SK-N-SH treated with all-trans-retinoic acid at 6 μM for 48 hours (cell line): ENCODE data around the gene OBSCN.

ENCODE experiments used
- ATAC-seq: fragments of 200-7000 bp; cut with Tn5 transposase; 3 replicates; pipeline ENCODE4 v1.9.1; 2020; ENCODE audit warnings: mild to moderate bottlenecking, moderate library complexity
- BACH2 ChIP-seq: fragments of 250-450 bp; sonication (Bioruptor Pico); IDR thresholded peaks from 2 replicates; pipeline ENCODE4 v1.9.0; 2021; ENCODE audit warnings: mild to moderate bottlenecking, borderline replicate concordance
- CSDC2 ChIP-seq: fragments of 250-450 bp; sonication (Bioruptor Pico); IDR thresholded peaks from 2 replicates; pipeline ENCODE4 v1.5.0; 2020; ENCODE audit warnings: mild to moderate bottlenecking, moderate library complexity
- ESRRG ChIP-seq: fragments of 250-450 bp; sonication (Bioruptor Pico); IDR thresholded peaks from 2 replicates; pipeline ENCODE4 v1.6.1; 2021; ENCODE audit warnings: mild to moderate bottlenecking
- GLIS3 ChIP-seq: fragments of 250-450 bp; sonication (Bioruptor Pico); IDR thresholded peaks from 2 replicates; pipeline ENCODE4 v1.5.0; 2020; ENCODE audit warnings: mild to moderate bottlenecking, moderate library complexity
- ISL1 ChIP-seq: fragments of 250-450 bp; sonication (Bioruptor Pico); IDR thresholded peaks from 2 replicates; pipeline ENCODE4 v2.1.2; 2022; ENCODE audit warnings: mild to moderate bottlenecking, moderate library complexity
- PATZ1 ChIP-seq: fragments of 250-450 bp; sonication (Bioruptor Pico); IDR thresholded peaks from 2 replicates; pipeline ENCODE4 v1.8.0; 2020; ENCODE audit warnings: mild to moderate bottlenecking, moderate library complexity, borderline replicate concordance
- PPARA ChIP-seq: fragments of 250-450 bp; sonication (Bioruptor Pico); IDR thresholded peaks from 2 replicates; pipeline ENCODE4 v1.5.0; 2020; ENCODE audit warnings: mild to moderate bottlenecking, borderline replicate concordance
- RARB ChIP-seq: fragments of 250-450 bp; sonication (Bioruptor Pico); IDR thresholded peaks from 2 replicates; pipeline ENCODE4 v1.8.0; 2021; ENCODE audit warnings: mild to moderate bottlenecking, moderate library complexity
- SNAI2 ChIP-seq: fragments of 250-450 bp; sonication (Bioruptor Pico); IDR thresholded peaks from 2 replicates; pipeline ENCODE4 v1.5.0; 2020; ENCODE audit warnings: mild to moderate bottlenecking, moderate library complexity
- TCF4 ChIP-seq: fragments of 250-450 bp; sonication (Bioruptor Pico); IDR thresholded peaks from 2 replicates; pipeline ENCODE4 v1.8.0; 2021; ENCODE audit warnings: mild to moderate bottlenecking, moderate library complexity, borderline replicate concordance
- TOX ChIP-seq: fragments of 250-450 bp; sonication (Bioruptor Pico); IDR thresholded peaks from 2 replicates; pipeline ENCODE4 v1.8.0; 2021; ENCODE audit warnings: mild to moderate bottlenecking, moderate library complexity, borderline replicate concordance
- ZFP3 ChIP-seq: fragments of 250-450 bp; sonication (Bioruptor Pico); IDR thresholded peaks from 2 replicates; pipeline ENCODE4 v1.5.0; 2020; ENCODE audit warnings: mild to moderate bottlenecking, moderate library complexity
- ZFP30 ChIP-seq: fragments of 450-650 bp; formaldehyde crosslinking; IDR thresholded peaks from 2 replicates; pipeline ENCODE4 v1.5.0; 2022; ENCODE audit warnings: mild to moderate bottlenecking, moderate library complexity
- ZNF565 ChIP-seq: fragments of 450-650 bp; formaldehyde crosslinking; conservative IDR thresholded peaks from 2 replicates; pipeline ENCODE4 v1.5.0; 2020; ENCODE audit warnings: low read depth, mild to moderate bottlenecking, moderate library complexity
- ZNF70 ChIP-seq: fragments of 450-650 bp; formaldehyde crosslinking; IDR thresholded peaks from 2 replicates; pipeline ENCODE4 v1.5.0; 2020; ENCODE audit warnings: mild to moderate bottlenecking, moderate library complexity
- ZNF8 ChIP-seq: fragments of 450-650 bp; formaldehyde crosslinking; IDR thresholded peaks from 2 replicates; pipeline ENCODE4 v1.5.0; 2020; ENCODE audit warnings: mild to moderate bottlenecking, moderate library complexity
- TF ChIP-seq, protein P1 (sequence below): fragments of 250-450 bp; sonication (Bioruptor Pico); IDR thresholded peaks from 2 replicates; pipeline ENCODE4 v1.5.0; 2020; ENCODE audit warnings: mild to moderate bottlenecking, moderate library complexity
- TF ChIP-seq, protein P2 (sequence below): fragments of 250-450 bp; sonication (Bioruptor Pico); IDR thresholded peaks from 2 replicates; pipeline ENCODE4 v1.8.0; 2021; ENCODE audit warnings: low read depth, mild to moderate bottlenecking, moderate library complexity, borderline replicate concordance

Gene OBSCN

DNA sequence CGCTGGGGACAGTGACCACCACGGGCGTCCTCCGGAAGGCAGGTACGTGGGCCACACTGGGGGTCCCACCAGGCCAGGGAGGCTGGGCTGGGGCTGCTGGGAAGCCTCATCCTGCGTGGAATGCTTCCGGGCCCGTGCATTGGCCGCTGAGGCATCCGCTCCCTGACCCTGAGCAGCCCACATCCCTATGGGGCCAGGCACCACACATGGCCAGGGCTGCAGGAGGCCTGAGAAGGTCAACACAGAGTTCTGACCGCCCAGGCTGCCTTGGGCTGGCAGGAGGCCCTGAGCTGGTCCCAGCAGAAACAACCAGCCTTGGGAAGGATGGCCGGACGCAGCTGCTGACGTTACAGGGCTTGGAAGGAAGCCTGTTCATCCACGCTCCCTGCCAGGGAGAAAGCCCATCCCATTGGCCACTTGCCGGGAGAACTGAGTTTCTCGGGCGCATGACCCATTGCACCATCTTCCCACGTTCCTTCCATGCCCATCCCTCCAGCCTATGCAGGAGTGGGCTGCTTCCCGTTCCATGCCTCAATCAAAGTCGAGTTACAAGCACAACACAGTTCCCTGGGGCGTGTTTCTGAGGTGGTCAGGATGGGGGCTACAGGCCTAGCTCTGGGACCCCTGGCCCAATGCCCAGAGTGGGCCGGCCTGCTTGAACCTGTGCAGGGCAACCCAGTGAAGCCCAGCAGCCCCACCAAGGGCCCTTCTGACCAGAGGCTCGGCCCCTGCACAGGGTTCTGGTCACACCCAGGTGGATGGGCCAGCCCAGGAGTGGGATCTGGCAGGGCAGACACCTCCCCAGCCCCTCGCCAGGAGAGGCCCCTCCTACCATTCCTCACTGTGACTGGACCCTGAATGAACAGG, 167.1 kb downstream of the OBSCN start:
- ATAC-seq, result no peak

GRCh38 chr1:228375578-228376261, 167.9 kb downstream of the OBSCN start:
- ATAC-seq, result no peak
- no peak for TF ChIP-seq ESRRG (CRISPR knock-in tag)
- no peak for TF ChIP-seq ZNF565 (CRISPR knock-in tag)
- no peak for TF ChIP-seq SNAI2 (CRISPR knock-in tag)
- TF ChIP-seq ISL1 (CRISPR knock-in tag), result no peak
- TF ChIP-seq PATZ1 (CRISPR knock-in tag), result no peak
- TF ChIP-seq ZNF70, result no peak
- TF ChIP-seq ZFP3 (CRISPR knock-in tag), result no peak
- TF ChIP-seq ZNF8 (CRISPR knock-in tag), result no peak
- TF ChIP-seq CSDC2 (CRISPR knock-in tag), result no peak
- no peak for TF ChIP-seq RARB (CRISPR knock-in tag)
- TF ChIP-seq, protein P1, sequence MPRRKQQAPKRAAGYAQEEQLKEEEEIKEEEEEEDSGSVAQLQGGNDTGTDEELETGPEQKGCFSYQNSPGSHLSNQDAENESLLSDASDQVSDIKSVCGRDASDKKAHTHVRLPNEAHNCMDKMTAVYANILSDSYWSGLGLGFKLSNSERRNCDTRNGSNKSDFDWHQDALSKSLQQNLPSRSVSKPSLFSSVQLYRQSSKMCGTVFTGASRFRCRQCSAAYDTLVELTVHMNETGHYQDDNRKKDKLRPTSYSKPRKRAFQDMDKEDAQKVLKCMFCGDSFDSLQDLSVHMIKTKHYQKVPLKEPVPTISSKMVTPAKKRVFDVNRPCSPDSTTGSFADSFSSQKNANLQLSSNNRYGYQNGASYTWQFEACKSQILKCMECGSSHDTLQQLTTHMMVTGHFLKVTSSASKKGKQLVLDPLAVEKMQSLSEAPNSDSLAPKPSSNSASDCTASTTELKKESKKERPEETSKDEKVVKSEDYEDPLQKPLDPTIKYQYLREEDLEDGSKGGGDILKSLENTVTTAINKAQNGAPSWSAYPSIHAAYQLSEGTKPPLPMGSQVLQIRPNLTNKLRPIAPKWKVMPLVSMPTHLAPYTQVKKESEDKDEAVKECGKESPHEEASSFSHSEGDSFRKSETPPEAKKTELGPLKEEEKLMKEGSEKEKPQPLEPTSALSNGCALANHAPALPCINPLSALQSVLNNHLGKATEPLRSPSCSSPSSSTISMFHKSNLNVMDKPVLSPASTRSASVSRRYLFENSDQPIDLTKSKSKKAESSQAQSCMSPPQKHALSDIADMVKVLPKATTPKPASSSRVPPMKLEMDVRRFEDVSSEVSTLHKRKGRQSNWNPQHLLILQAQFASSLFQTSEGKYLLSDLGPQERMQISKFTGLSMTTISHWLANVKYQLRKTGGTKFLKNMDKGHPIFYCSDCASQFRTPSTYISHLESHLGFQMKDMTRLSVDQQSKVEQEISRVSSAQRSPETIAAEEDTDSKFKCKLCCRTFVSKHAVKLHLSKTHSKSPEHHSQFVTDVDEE, result no peak
- TF ChIP-seq TOX (CRISPR knock-in tag), result no peak

More for the DNA sequence above, 167.1 kb downstream of the OBSCN start:
- TF ChIP-seq PATZ1 (CRISPR knock-in tag), result no peak
- no peak for TF ChIP-seq PPARA
- no peak for TF ChIP-seq ISL1 (CRISPR knock-in tag)
- TF ChIP-seq ZNF8 (CRISPR knock-in tag), result no peak
- no peak for TF ChIP-seq ZFP30 (CRISPR knock-in tag)
- no peak for TF ChIP-seq TCF4
- no peak for TF ChIP-seq ZNF70
- TF ChIP-seq, protein P2, sequence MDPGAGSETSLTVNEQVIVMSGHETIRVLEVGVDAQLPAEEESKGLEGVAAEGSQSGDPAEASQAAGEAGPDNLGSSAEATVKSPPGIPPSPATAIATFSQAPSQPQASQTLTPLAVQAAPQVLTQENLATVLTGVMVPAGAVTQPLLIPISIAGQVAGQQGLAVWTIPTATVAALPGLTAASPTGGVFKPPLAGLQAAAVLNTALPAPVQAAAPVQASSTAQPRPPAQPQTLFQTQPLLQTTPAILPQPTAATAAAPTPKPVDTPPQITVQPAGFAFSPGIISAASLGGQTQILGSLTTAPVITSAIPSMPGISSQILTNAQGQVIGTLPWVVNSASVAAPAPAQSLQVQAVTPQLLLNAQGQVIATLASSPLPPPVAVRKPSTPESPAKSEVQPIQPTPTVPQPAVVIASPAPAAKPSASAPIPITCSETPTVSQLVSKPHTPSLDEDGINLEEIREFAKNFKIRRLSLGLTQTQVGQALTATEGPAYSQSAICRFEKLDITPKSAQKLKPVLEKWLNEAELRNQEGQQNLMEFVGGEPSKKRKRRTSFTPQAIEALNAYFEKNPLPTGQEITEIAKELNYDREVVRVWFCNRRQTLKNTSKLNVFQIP, result no peak
- TF ChIP-seq ESRRG (CRISPR knock-in tag), result no peak
- no peak for TF ChIP-seq ZNF565 (CRISPR knock-in tag)
- TF ChIP-seq CSDC2 (CRISPR knock-in tag), result no peak
- TF ChIP-seq, protein P1, result no peak
- TF ChIP-seq TOX (CRISPR knock-in tag), result no peak
- no peak for TF ChIP-seq RARB (CRISPR knock-in tag)
- no peak for TF ChIP-seq GLIS3
- TF ChIP-seq BACH2, result no peak
- TF ChIP-seq SNAI2 (CRISPR knock-in tag), result no peak
- TF ChIP-seq, all 23 proteins: peak for 0
